Mesenchymal stem cell (in vitro differentiated cells and primary cell): ENCODE data around the gene NSMCE3.

ENCODE experiments used
- DNase-seq: peaks from one replicate; pipeline ENCODE4 v3.0.0-alpha.2; 2013
- H2AFZ ChIP-seq: one replicate; pipeline ENCODE4 v1.6.1; 2013; ENCODE audit warnings: low read depth, mild to moderate bottlenecking, control low read depth, inconsistent platforms, low read length, moderate library complexity
- H2AK5ac ChIP-seq: 2 replicates; pipeline ENCODE4 v1.6.1; 2013; ENCODE audit warnings: low read length, moderate library complexity, mild to moderate bottlenecking, inconsistent platforms; ENCODE audit not compliant: severe bottlenecking
- H2BK120ac ChIP-seq: one replicate; pipeline ENCODE4 v1.6.1; 2013; ENCODE audit warnings: low read depth, mild to moderate bottlenecking, inconsistent platforms, low read length, moderate library complexity
- H2BK12ac ChIP-seq, 2 experiments: one replicate each; pipeline ENCODE4 v1.6.1; 2013; ENCODE audit warnings: inconsistent platforms in 2 of 2, low read length in 2 of 2, mild to moderate bottlenecking in 2 of 2, moderate library complexity in 2 of 2, control low read depth in 1 of 2
- H2BK15ac ChIP-seq: one replicate; pipeline ENCODE4 v1.6.1; 2013; ENCODE audit warnings: mild to moderate bottlenecking, low read depth, inconsistent platforms; ENCODE audit not compliant: poor library complexity, severe bottlenecking
- H2BK5ac ChIP-seq: 2 replicates; pipeline ENCODE4 v1.6.1; 2013; ENCODE audit warnings: low read depth, mild to moderate bottlenecking, low read length, control low read depth, inconsistent platforms; ENCODE audit not compliant: poor library complexity, severe bottlenecking
- H3K14ac ChIP-seq, 2 experiments: one replicate each; pipeline ENCODE4 v1.6.1; 2013; ENCODE audit warnings: inconsistent platforms in 2 of 2, low read length in 2 of 2, control low read depth in 1 of 2, mild to moderate bottlenecking in 1 of 2, moderate library complexity in 1 of 2
- H3K18ac ChIP-seq, 2 experiments: one replicate each; pipeline ENCODE4 v1.6.1; 2013; ENCODE audit warnings: inconsistent platforms in 2 of 2, low read length in 2 of 2, control low read depth in 1 of 2, low read depth in 1 of 2, mild to moderate bottlenecking in 1 of 2
- H3K23ac ChIP-seq, 2 experiments: one replicate each; pipeline ENCODE4 v1.6.1; 2013; ENCODE audit warnings: inconsistent platforms in 2 of 2, low read length in 2 of 2, mild to moderate bottlenecking in 2 of 2, moderate library complexity in 2 of 2, control low read depth in 1 of 2
- H3K27ac ChIP-seq: 2 replicates; pipeline ENCODE4 v1.5.1; 2013; ENCODE audit warnings: mild to moderate bottlenecking, moderate library complexity, low read length, control low read depth, inconsistent platforms; ENCODE audit not compliant: poor library complexity, severe bottlenecking
- H3K27me3 ChIP-seq, 2 experiments: 2 replicates each; pipeline versions ENCODE4 v1.6.1 to v1.7.0; 2013; ENCODE audit warnings: low read length in 2 of 2, mild to moderate bottlenecking in 2 of 2, moderate library complexity in 2 of 2, control low read depth in 1 of 2, inconsistent platforms in 1 of 2; ENCODE audit not compliant: control insufficient read depth in 1 of 2, insufficient read depth in 1 of 2
- H3K36me3 ChIP-seq, 2 experiments: 2 replicates each; pipeline versions ENCODE4 v1.6.1 to v1.7.0; 2013; ENCODE audit warnings: low read length in 2 of 2, control low read depth in 1 of 2, inconsistent platforms in 1 of 2, low read depth in 1 of 2, mild to moderate bottlenecking in 1 of 2; ENCODE audit not compliant: insufficient read depth in 2 of 2, control insufficient read depth in 1 of 2
- H3K4ac ChIP-seq, 2 experiments: one replicate each; pipeline ENCODE4 v1.6.1; 2013; ENCODE audit warnings: inconsistent platforms in 2 of 2, low read length in 2 of 2, mild to moderate bottlenecking in 2 of 2, moderate library complexity in 2 of 2, control low read depth in 1 of 2, low read depth in 1 of 2
- H3K4me1 ChIP-seq: 2 replicates; pipeline ENCODE4 v1.6.1; 2013; ENCODE audit warnings: low read depth, low read length, control low read depth; ENCODE audit not compliant: control insufficient read depth, insufficient read depth
- H3K4me2 ChIP-seq: 2 replicates; pipeline ENCODE4 v1.6.1; 2013; ENCODE audit warnings: low read length, mild to moderate bottlenecking, inconsistent platforms; ENCODE audit not compliant: poor library complexity, severe bottlenecking
- H3K4me3 ChIP-seq, 2 experiments: 2 replicates each; pipeline versions ENCODE4 v1.5.1 to v1.7.0; 2013; ENCODE audit warnings: low read length in 2 of 2, mild to moderate bottlenecking in 2 of 2, control low read depth in 1 of 2, low read depth in 1 of 2; ENCODE audit not compliant: insufficient read depth in 1 of 2
- H3K79me1 ChIP-seq: replicated peaks from 2 replicates; pipeline ENCODE4 v1.6.1; 2013; ENCODE audit warnings: mild to moderate bottlenecking, control low read depth, low read length, inconsistent platforms; ENCODE audit not compliant: poor library complexity, severe bottlenecking
- H3K9ac ChIP-seq: 2 replicates; pipeline ENCODE4 v1.7.0; 2013; ENCODE audit warnings: mild to moderate bottlenecking, low read length, moderate library complexity
- H3K9me3 ChIP-seq: 2 replicates; pipeline ENCODE4 v1.7.0; 2013; ENCODE audit warnings: mild to moderate bottlenecking, low read length; ENCODE audit not compliant: control insufficient read depth
- H4K8ac ChIP-seq: one replicate; pipeline ENCODE4 v1.6.1; 2013; ENCODE audit warnings: inconsistent platforms, mild to moderate bottlenecking, low read length, moderate library complexity
- H4K91ac ChIP-seq: one replicate; pipeline ENCODE4 v1.6.1; 2013; ENCODE audit warnings: mild to moderate bottlenecking, low read length, inconsistent platforms
- whole genome bisulfite sequencing: methylation state at CpG from one replicate; pipeline ENCODE4 v1.1.7; 2013; ENCODE audit warnings: mixed read lengths; 5-methylcytosine and 5-hydroxymethylcytosine counted together

NSMCE3 gene

DNA sequence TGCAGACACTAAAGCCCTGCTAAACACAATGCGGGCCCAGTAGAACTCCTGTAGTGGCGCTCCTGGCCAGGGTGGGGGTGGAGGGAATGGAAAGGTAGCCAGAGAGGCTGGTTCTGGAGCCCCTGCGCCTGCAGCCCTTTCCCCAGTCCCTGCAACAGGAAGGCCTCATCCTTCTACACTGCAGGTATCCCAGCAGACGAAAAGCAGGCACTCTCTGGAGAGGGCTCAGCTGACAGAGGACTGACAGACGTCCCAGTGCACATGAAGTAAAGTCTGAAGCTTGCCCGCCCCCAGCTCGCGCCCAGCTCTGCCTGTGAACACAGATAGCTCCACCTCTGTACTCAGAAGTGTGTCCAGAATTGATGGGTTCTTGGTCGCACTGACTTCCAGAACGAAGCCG, 46.0 kb downstream of the NSMCE3 start:
- Histone ChIP-seq H2BK15ac (no peak overlapping the region), H3K27ac (no peak overlapping the region), H4K8ac (no peak overlapping the region), H2AK5ac (no peak overlapping the region), H3K9ac (no peak overlapping the region), H3K4ac (no peak overlapping the region), H3K27me3 (peaks cover 0 to 15% of the 10 kb centered on the region in 2 experiments), H3K4me2 (no peak overlapping the region), H4K91ac (no peak overlapping the region), H2BK5ac (no peak overlapping the region), H3K9me3 (no peaks in the 10 kb centered on the region), H3K4me1 (no peaks in the 10 kb centered on the region), H2BK120ac (no peak overlapping the region), H3K14ac (no peak overlapping the region), H2BK12ac (no peak overlapping the region), H2AFZ (no peak overlapping the region), H3K79me1 (no peaks in the 10 kb centered on the region), H3K36me3 (no peaks in the 10 kb centered on the region), H3K18ac (no peak overlapping the region), H3K4me3 (no peak overlapping the region), H3K23ac (no peak overlapping the region)
- 73% methylated on average over 11 of the region's 11 CpGs for WGBS
- no peak for DNase-seq

DNA sequence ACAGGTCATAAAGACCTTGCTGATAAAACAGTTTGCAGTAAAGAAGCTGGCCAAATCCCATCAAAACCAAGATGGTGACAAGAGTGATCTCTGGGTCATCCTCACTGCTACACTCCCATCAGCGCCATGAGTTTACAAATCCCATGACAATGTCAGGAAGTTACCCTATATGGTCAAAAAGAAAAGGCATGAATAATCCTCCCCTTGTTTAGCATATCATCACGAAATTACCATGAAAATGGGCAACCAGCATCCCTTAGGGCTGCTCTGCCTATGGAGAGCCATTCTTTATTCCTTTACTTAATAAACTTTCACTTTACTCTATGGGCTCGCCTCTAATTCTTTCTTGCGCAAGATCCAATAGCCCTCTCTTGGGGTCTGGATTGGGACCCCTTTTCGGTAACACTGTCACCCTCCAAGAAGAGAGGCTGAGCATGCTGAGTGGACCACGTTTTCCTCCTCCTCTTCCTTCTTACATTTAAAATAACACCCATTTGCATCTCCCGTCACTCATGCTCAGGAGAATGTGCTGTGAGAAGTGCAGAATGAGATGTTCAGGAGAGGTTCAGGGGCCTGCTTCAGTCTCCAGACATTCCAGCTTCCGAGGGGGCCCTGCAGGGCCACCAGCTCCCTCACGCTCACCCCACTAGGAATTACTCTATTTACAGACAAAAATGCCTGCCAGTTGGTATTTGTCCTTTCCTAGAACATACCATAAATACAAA, 47.3 kb downstream of the NSMCE3 start:
- Histone ChIP-seq H3K27me3 (peaks cover 0 to 14% of the 10 kb centered on the region in 2 experiments), H3K4me3 (no peak overlapping the region), H3K18ac (no peak overlapping the region), H2BK12ac (no peak overlapping the region), H3K9ac (no peak overlapping the region), H2AK5ac (no peak overlapping the region), H3K23ac (no peak overlapping the region), H4K91ac (no peak overlapping the region), H2BK120ac (no peak overlapping the region), H3K9me3 (no peaks in the 10 kb centered on the region), H3K36me3 (no peaks in the 10 kb centered on the region), H4K8ac (no peak overlapping the region), H2BK15ac (no peak overlapping the region), H3K4ac (no peak overlapping the region), H2BK5ac (no peak overlapping the region), H2AFZ (no peak overlapping the region), H3K4me2 (no peak overlapping the region), H3K79me1 (no peaks in the 10 kb centered on the region), H3K14ac (no peak overlapping the region), H3K4me1 (no peaks in the 10 kb centered on the region), H3K27ac (no peak overlapping the region)
- 64% methylated on average over 8 of the region's 9 CpGs for WGBS
- DNase-seq = no peak

DNA sequence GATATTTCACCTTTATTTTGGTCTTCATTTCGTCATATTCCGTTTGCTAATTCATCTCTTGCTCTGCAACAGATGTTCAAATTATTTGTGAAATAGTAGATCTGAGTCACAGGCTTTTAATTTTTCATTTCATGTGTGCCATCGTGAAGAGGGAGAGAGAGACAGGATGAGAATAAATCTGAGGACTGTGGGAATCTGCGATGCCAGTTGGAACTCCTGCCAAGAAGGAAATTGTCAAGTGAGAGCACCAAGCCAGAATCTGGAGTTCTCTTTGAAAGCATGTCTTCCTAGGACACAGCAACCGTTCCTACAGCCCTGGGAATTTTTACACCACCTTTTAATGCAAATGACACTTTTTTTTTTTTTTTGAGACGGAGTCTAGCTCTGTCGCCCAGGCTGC, 48.8 kb downstream of the NSMCE3 start:
- Histone ChIP-seq H3K9me3 (no peaks in the 10 kb centered on the region), H2BK15ac (no peak overlapping the region), H4K8ac (no peak overlapping the region), H3K79me1 (no peaks in the 10 kb centered on the region), H2BK120ac (no peak overlapping the region), H3K18ac (no peak overlapping the region), H3K4me1 (no peaks in the 10 kb centered on the region), H3K4ac (no peak overlapping the region), H3K27me3 (peaks cover 0 to 4% of the 10 kb centered on the region in 2 experiments), H3K14ac (no peak overlapping the region), H2AFZ (no peak overlapping the region), H2BK5ac (no peak overlapping the region), H2BK12ac (no peak overlapping the region), H3K27ac (no peak overlapping the region), H3K36me3 (no peaks in the 10 kb centered on the region), H3K9ac (no peak overlapping the region), H3K23ac (no peak overlapping the region), H2AK5ac (no peak overlapping the region), H3K4me3 (no peak overlapping the region), H4K91ac (no peak overlapping the region), H3K4me2 (no peak overlapping the region)
- 63% methylated on average over 4 of the region's 7 CpGs for WGBS
- no peak for DNase-seq

DNA sequence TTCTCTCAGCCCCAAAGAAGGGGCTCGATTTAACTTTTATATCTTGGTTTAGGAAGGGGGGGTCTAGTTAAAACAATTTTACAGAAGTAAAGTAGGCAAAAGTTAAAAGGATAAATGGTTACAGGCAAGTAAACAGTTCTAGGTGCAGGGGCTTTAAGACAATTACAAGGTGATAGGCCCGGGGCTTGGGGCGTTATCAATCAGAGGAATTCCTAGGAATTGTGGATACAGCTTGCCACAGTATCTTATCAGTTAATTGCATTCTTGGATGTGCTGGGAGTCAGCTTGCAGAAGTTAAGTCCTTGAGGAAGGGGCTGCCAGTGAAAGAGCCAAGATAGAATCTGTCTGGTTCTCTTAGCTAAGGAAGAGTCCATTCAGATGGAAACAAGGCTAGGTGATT, 52.7 kb downstream of the NSMCE3 start:
- H3K23ac ChIP-seq = no peak overlapping the region
- no peak overlapping the region for H4K91ac ChIP-seq
- no peaks in the 10 kb centered on the region for H3K27me3 ChIP-seq
- no peak overlapping the region for H3K9ac ChIP-seq
- H3K18ac ChIP-seq = no peak overlapping the region
- no peaks in the 10 kb centered on the region for H3K36me3 ChIP-seq
- H3K4me2 ChIP-seq = no peak overlapping the region
- no peak overlapping the region for H2AFZ ChIP-seq
- H3K4me3 ChIP-seq = no peak overlapping the region
- no peak overlapping the region for H2AK5ac ChIP-seq
- no peak overlapping the region for H2BK15ac ChIP-seq
- no peaks in the 10 kb centered on the region for H3K4me1 ChIP-seq
- no peak overlapping the region for H3K4ac ChIP-seq
- WGBS = 11% methylated on average over 3 of the region's 3 CpGs
- no peaks in the 10 kb centered on the region for H3K79me1 ChIP-seq
- no peak overlapping the region for H3K27ac ChIP-seq
- no peak overlapping the region for H2BK12ac ChIP-seq
- no peak overlapping the region for H3K14ac ChIP-seq
- H4K8ac ChIP-seq = no peak overlapping the region
- no peak overlapping the region for H2BK120ac ChIP-seq
- DNase-seq = no peak
- no peaks in the 10 kb centered on the region for H3K9me3 ChIP-seq
- no peak overlapping the region for H2BK5ac ChIP-seq
